HepG2 (cell line): ENCODE results near the gene DERL2. TPM values are rescaled to one million over a fixed set of nuclear protein-coding genes. Genes with fewer than 3 reads are reported as not detected.

ENCODE experiments used
- ATAC-seq: fragments of 200-7000 bp; cut with Tn5 transposase; 3 replicates; pipeline ENCODE4 v1.9.1; 2020; ENCODE audit warnings: mild to moderate bottlenecking, moderate library complexity
- BruUV-seq: library from RNA; stranded (reverse); fragments of 400-500 nt; replicated peaks from 2 replicates; lab custom pipeline; 2021; lab: Mats Ljungman, UMichigan
- CTCF ChIA-PET: fragments of 300-600 bp; formaldehyde crosslinking; extraction: SDS; loops from one replicate; lab custom pipeline; 2021; ENCODE audit warnings: low total read pairs, inconsistent platforms, low intra/inter-chr PET ratio; lab: Yijun Ruan, JAX
- POLR2A ChIA-PET: fragments of 350-600 bp; sonication (Branson Sonifier 250); formaldehyde crosslinking; loops from one replicate; lab custom pipeline; 2020; ENCODE audit warnings: antibody characterized with exemption, inconsistent platforms; lab: Yijun Ruan, JAX
- DNase-seq: peaks from one replicate; pipeline ENCODE4 v3.0.0-alpha.2; 2015; ENCODE audit warnings: low spot score
- FAIRE-seq: peaks from 3 replicates; lab custom pipeline; 2011; peaks lifted over from hg19 to GRCh38; lab: Jason Lieb, UNC
- H2AFZ ChIP-seq: one replicate; pipeline ENCODE4 v1.6.1; 2011; ENCODE audit warnings: low read length, inconsistent platforms
- H3K27ac ChIP-seq: fragments of 300-600 bp; 3 replicates; pipeline ENCODE4 v1.8.0; 2011; ENCODE audit warnings: mixed run types, mild to moderate bottlenecking, mixed read lengths, low read length, inconsistent platforms; ENCODE audit not compliant: insufficient read depth; ENCODE audit errors: extremely low read length
- H3K27me3 ChIP-seq, 2 experiments: fragments of 200-600 bp in 1 of 2; 2 replicates in 1 of 2; 3 replicates in 1 of 2; pipeline versions ENCODE4 v1.6.0 to v1.8.0; 2011; ENCODE audit warnings: low read length in 2 of 2, mild to moderate bottlenecking in 2 of 2, moderate library complexity in 2 of 2, inconsistent platforms in 1 of 2; ENCODE audit not compliant: insufficient read depth in 2 of 2, control insufficient read depth in 1 of 2
- H3K36me3 ChIP-seq, 2 experiments: fragments of 200-600 bp in 1 of 2; replicated peaks in 1 of 2; 2 replicates in 1 of 2; 3 replicates in 1 of 2; pipeline versions ENCODE4 v1.5.1 to v1.8.0; 2011; ENCODE audit warnings: low read length in 2 of 2, inconsistent platforms in 1 of 2; ENCODE audit not compliant: insufficient read depth in 2 of 2, control insufficient read depth in 1 of 2
- H3K4me1 ChIP-seq: 2 replicates; pipeline ENCODE4 v1.5.1; 2012; ENCODE audit warnings: low read length, inconsistent platforms; ENCODE audit not compliant: insufficient read depth
- H3K4me2 ChIP-seq: 2 replicates; pipeline ENCODE4 v1.6.0; 2011; ENCODE audit warnings: low read depth, low read length, inconsistent platforms
- H3K4me3 ChIP-seq, 3 experiments: fragments of 200-600 bp in 1 of 3; sonication (generic), shearing (Covaris generic) in 1 of 3; replicated peaks in 1 of 3; 2 replicates each; pipeline ENCODE4 v1.5.1; 2011 to 2016; ENCODE audit warnings: low read length in 3 of 3, inconsistent platforms in 2 of 3, low read depth in 2 of 3, mild to moderate bottlenecking in 2 of 3, control low read depth in 1 of 3, mixed read lengths in 1 of 3; ENCODE audit not compliant: insufficient read depth in 1 of 3
- H3K79me2 ChIP-seq: one replicate; pipeline ENCODE4 v1.6.1; 2011; ENCODE audit warnings: low read length, inconsistent platforms; ENCODE audit not compliant: insufficient read depth
- H3K9ac ChIP-seq: 2 replicates; pipeline ENCODE4 v1.6.0; 2011; ENCODE audit warnings: mild to moderate bottlenecking, low read depth, low read length, inconsistent platforms; ENCODE audit not compliant: insufficient read depth
- H3K9me3 ChIP-seq: 2 replicates; pipeline ENCODE4 v1.5.1; 2012; ENCODE audit warnings: mild to moderate bottlenecking, low read length
- H4K20me1 ChIP-seq: 2 replicates; pipeline ENCODE4 v1.6.0; 2011; ENCODE audit warnings: inconsistent platforms, mild to moderate bottlenecking, low read length, moderate library complexity; ENCODE audit not compliant: insufficient read depth
- CCAR2 ChIP-seq: fragments of 200-400 bp; formaldehyde crosslinking; optimal IDR thresholded peaks from 2 replicates; pipeline ENCODE3; 2018; ENCODE audit warnings: low read depth, mild to moderate bottlenecking, low read length, moderate library complexity
- GMEB2 ChIP-seq: IDR thresholded peaks from 2 replicates; pipeline ENCODE4 v1.6.1; 2016; ENCODE audit warnings: missing biosample characterization, missing genetic modification reagents, low read depth
- MLX ChIP-seq: IDR thresholded peaks from 2 replicates; pipeline ENCODE4 v1.6.1; 2016
- NFATC3 ChIP-seq: sonication (generic); formaldehyde crosslinking; IDR thresholded peaks from 2 replicates; pipeline ENCODE4 v1.5.1; 2020; ENCODE audit warnings: mild to moderate bottlenecking, missing genetic modification reagents
- NR2F1 ChIP-seq, 2 experiments: fragments of 450-650 bp in 1 of 2; formaldehyde crosslinking in 1 of 2; IDR thresholded peaks; 2 replicates each; pipeline versions ENCODE4 v1.5.0 to v1.6.1; 2016 to 2020; ENCODE audit warnings: mild to moderate bottlenecking in 1 of 2, missing compliant biosample characterization in 1 of 2, missing genetic modification reagents in 1 of 2, moderate library complexity in 1 of 2
- ZFP36L1 ChIP-seq: sonication (generic); formaldehyde crosslinking; IDR thresholded peaks from 2 replicates; pipeline ENCODE4 v1.8.0; 2022; ENCODE audit warnings: mild to moderate bottlenecking, missing genetic modification reagents, moderate library complexity
- ZNF224 ChIP-seq: sonication (generic); formaldehyde crosslinking; IDR thresholded peaks from 2 replicates; pipeline ENCODE4 v1.5.0; 2020; ENCODE audit warnings: mild to moderate bottlenecking, missing genetic modification reagents
- ZNF800 ChIP-seq: sonication (generic); formaldehyde crosslinking; IDR thresholded peaks from 2 replicates; pipeline ENCODE4 v1.4.0; 2020; ENCODE audit warnings: missing genetic modification reagents
- WGBS: methylation state at CpG from one replicate; pipeline ENCODE4 v1.1.6; 2017; ENCODE audit warnings: low lambda C conversion rate; 5-methylcytosine and 5-hydroxymethylcytosine counted together
- in situ Hi-C: cut with HindIII; loops from 2 replicates; pipeline ENCODE4 v1.10.0; 2017; ENCODE audit warnings: low pct_unique_long_range_greater_than_20kb; ENCODE audit not compliant: extremely low pct_ligation_motif_present
- intact Hi-C: fragments of 100-400 bp; cut with micrococcal nuclease; formaldehyde crosslinking; loops from one replicate; pipeline ENCODE4 v1.10.0; 2022; ENCODE audit not compliant: unreplicated experiment
- polyA plus RNA-seq, 8 experiments: library from polyadenylated mRNA; depleted of rRNA in 3 of 8; stranded (reverse) in 7 of 8; unstranded in 1 of 8; fragments of >200 nt; fragmentation: Illumina TruSeq in 4 of 8; extraction: Trizol in 4 of 8; gene quantifications; 2 replicates each; pipeline versions ENCODE4 v1.2.1 to v1.2.3, GENCODE V29; 2011 to 2016; ENCODE audit warnings: low read depth in 4 of 8, missing spikeins in 1 of 8, mixed read lengths in 1 of 8; ENCODE audit not compliant: insufficient read depth in 1 of 8
- total RNA-seq, 5 experiments: library from RNA; depleted of rRNA; stranded (reverse); fragments of >200 nt; fragmentation: Illumina TruSeq; extraction: Trizol; gene quantifications; 2 replicates each; pipeline ENCODE4 v1.2.3, GENCODE V29; 2016; ENCODE audit warnings: low read depth in 1 of 5
- TF ChIP-seq, protein P1 (sequence below): sonication (generic); formaldehyde crosslinking; IDR thresholded peaks from 2 replicates; pipeline ENCODE4 v1.4.0; 2020; ENCODE audit warnings: missing genetic modification reagents
- TF ChIP-seq, protein P2 (sequence below): IDR thresholded peaks from 2 replicates; pipeline ENCODE4 v1.6.1; 2016; ENCODE audit warnings: low read depth, borderline replicate concordance

The DERL2 gene
- total and polyA plus RNA-seq, 2 of the 13 experiments (the other 11 are each of a cell fraction or from before 2014, with no cell fraction given) = 59.3 to 65.2 TPM

- TF ChIP-seq ZNF800 (CRISPR knock-in tag) (no peak), NFATC3 (no peak)
- TF ChIP-seq, all 625 proteins: peak for 0
These were observed 25.6 kb upstream of the DERL2 start (continued) for GRCh38 chr17:5511401-5512225.

- Histone ChIP-seq H3K4me3 (no peak overlapping the region), H4K20me1 (no peaks in the 10 kb centered on the region), H3K4me1 (peaks cover 10% of the 10 kb centered on the region), H3K9ac (no peak overlapping the region), H3K27ac (no peak overlapping the region), H2AFZ (no peak overlapping the region), H3K79me2 (no peaks in the 10 kb centered on the region), H3K36me3 (no peaks in the 10 kb centered on the region), H3K27me3 (no peaks in the 10 kb centered on the region; a peak in 1 of 5 replicates), H3K9me3 (no peaks in the 10 kb centered on the region), H3K4me2 (no peak overlapping the region)
- POLR2A ChIA-PET = no interaction called here
- DNase-seq (no peak), FAIRE-seq (no peak), ATAC-seq (no peak)
- CTCF ChIA-PET = no interaction called here
- WGBS = 56% methylated on average over 8 of the region's 8 CpGs
- BruUV-seq = no TSS peak
- in situ Hi-C loops = no loop called here
- intact Hi-C loops = no loop called here
- TF ChIP-seq GMEB2 (CRISPR knock-in tag) (no peak), ZFP36L1 (CRISPR knock-in tag) (no peak), CCAR2 (no peak), ZNF224 (CRISPR knock-in tag) (no peak), NR2F1 (CRISPR knock-in tag; IDR thresholded peaks at IDR 0.05) (no peak), MLX (CRISPR knock-in tag) (no peak)
- TF ChIP-seq, protein P1, sequence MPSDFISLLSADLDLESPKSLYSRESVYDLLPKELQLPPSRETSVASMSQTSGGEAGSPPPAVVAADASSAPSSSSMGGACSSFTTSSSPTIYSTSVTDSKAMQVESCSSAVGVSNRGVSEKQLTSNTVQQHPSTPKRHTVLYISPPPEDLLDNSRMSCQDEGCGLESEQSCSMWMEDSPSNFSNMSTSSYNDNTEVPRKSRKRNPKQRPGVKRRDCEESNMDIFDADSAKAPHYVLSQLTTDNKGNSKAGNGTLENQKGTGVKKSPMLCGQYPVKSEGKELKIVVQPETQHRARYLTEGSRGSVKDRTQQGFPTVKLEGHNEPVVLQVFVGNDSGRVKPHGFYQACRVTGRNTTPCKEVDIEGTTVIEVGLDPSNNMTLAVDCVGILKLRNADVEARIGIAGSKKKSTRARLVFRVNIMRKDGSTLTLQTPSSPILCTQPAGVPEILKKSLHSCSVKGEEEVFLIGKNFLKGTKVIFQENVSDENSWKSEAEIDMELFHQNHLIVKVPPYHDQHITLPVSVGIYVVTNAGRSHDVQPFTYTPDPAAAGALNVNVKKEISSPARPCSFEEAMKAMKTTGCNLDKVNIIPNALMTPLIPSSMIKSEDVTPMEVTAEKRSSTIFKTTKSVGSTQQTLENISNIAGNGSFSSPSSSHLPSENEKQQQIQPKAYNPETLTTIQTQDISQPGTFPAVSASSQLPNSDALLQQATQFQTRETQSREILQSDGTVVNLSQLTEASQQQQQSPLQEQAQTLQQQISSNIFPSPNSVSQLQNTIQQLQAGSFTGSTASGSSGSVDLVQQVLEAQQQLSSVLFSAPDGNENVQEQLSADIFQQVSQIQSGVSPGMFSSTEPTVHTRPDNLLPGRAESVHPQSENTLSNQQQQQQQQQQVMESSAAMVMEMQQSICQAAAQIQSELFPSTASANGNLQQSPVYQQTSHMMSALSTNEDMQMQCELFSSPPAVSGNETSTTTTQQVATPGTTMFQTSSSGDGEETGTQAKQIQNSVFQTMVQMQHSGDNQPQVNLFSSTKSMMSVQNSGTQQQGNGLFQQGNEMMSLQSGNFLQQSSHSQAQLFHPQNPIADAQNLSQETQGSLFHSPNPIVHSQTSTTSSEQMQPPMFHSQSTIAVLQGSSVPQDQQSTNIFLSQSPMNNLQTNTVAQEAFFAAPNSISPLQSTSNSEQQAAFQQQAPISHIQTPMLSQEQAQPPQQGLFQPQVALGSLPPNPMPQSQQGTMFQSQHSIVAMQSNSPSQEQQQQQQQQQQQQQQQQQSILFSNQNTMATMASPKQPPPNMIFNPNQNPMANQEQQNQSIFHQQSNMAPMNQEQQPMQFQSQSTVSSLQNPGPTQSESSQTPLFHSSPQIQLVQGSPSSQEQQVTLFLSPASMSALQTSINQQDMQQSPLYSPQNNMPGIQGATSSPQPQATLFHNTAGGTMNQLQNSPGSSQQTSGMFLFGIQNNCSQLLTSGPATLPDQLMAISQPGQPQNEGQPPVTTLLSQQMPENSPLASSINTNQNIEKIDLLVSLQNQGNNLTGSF (CRISPR knock-in tag) = no peak
- TF ChIP-seq, protein P2, sequence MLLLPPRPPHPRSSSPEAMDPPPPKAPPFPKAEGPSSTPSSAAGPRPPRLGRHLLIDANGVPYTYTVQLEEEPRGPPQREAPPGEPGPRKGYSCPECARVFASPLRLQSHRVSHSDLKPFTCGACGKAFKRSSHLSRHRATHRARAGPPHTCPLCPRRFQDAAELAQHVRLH = no peak
These were observed 24.8 kb upstream of the DERL2 start for GRCh38 chr17:5510771-5511170.
